T-helper 22 cell (primary cell): Measurements from ENCODE around the gene NIPBL.
"Not testable (repeated sequence)": the region's sequence is repeated elsewhere in the genome, so short reads cannot be mapped to it uniquely, and the experiment has no call there.

Experiments
- DNase-seq: peaks from one replicate; pipeline ENCODE4 v3.0.0-alpha.2; 2020; ENCODE audit warnings: low read depth

NIPBL gene

DNA sequence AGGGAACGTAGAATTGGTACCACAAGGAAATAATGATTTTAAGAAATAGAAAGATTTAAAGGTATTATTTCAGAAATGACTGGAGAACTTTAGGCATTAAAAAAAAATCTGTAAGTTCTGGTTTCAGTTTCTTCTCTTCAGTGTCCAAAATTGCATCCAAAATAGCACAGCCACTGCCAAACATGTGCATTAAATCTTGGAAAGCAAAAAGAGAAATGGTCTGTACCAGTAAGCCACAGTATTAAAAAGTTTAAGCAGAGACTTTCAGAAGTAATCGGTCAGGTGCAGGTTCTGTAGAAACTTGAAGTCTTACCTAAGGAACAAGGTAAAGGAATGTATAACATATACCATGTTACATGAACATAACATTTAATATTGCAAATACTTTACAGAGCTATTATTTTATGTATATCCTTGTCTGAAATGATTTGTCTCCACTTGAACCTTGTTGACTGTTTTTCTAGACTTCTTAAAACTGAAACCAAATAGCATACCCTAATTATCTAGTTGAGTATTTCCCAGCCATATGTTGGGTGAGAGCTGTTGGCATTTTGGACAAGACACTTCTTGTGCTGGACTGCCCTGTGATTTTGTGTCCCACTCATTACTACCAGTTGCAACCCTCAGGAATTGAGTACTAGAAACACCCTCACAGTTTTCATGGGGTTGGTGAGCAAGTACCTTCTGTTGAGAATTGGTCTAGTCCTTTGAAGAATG is 32.1 kb downstream of the NIPBL start:
- DNase-seq = no peak

GRCh38 chr5:36915653-36916052 is 39.1 kb downstream of the NIPBL start:
- no peak for DNase-seq

DNA sequence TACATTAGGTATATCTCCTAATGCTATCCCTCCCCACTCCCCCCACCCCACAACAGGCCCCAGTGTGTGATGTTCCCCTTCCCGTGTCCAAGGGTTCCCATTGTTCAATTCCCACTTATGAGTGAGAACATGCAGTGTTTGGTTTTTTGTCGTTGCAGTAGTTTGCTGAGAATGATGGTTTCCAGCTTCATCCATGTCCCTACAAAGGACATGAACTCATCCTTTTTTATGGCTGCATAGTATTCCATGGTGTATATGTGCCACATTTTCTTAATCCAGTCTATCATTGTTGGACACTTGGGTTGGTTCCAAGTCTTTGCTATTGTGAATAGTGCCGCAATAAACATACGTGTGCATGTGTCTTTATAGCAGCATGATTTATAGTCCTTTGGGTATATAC is 40.0 kb downstream of the NIPBL start:
- not testable (repeated sequence) for DNase-seq

DNA sequence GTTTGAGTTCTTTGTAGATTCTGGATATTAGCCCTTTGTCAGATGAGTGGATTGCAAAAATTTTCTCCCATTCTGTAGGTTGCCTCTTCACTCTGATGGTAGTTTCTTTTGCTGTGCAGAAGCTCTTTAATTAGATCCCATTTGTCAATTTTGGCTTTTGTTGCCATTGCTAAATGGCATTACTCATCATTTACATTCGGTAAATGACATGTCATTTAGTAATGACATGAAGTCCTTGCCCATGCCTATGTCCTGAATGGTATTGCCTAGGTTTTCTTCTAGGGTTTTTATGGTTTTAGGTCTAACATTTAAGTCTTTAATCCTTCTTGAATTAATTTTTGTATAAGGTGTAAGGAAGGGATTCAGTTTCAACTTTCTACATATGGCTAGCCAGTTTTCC is 40.8 kb downstream of the NIPBL start:
- not testable (repeated sequence) for DNase-seq

DNA sequence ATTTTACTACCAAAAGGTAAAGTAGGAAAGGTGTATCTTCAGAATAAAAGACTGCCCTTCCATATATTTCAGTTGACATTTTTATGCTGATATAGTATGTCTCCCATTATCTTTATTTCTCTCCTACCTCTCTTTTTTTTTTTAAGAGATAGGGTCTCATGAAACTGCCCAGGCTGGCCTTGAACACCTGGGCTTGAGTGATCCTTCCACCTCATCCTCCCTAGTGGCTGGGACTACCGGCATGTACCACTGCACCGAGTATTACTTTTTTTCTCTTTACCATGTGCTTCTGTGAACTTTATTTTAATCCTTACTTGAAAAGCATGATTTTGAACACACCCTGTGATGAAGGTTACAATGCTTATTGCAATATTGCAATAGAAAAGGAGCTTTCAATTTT is 42.7 kb downstream of the NIPBL start:
- DNase-seq = no peak

GRCh38 chr5:36919650-36920049 is 43.1 kb downstream of the NIPBL start:
- no peak for DNase-seq

DNA sequence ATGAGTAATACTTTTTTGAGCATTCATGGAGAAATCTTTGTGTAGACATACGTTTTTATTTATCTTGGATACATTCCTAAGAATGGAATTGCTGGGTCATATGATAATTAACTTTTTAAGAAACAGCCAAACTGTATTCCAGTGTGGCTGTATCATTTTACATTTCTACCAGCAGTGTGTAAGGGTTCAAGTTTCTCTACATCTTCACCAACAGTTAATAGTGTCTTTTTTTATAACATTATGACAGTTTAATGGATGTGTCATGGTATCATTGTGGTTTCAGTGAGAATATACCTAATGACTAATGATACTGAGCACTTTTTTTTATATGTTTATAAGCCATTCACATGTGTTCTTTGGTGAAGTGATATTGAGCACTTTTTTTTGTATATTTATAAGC is 52.4 kb downstream of the NIPBL start:
- no peak for DNase-seq

DNA sequence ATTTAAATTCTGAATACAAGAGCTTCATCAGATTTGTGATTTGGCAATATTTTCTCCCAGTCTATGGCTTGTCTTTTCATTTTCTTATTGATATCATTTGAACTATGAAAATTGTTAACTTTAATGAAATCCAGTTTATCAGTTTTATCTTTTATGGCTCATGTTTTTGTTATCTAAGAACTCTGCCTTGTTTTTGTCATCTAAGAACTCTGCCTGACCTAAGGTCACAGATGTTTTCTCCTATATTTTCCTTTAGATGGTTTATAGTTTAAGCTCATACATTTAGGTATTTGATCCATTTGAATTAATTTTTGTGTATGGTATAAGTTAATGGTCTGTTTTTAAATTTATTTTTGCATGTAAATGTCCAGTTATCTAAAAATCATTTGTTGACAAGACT is 52.9 kb downstream of the NIPBL start:
- no peak for DNase-seq

DNA sequence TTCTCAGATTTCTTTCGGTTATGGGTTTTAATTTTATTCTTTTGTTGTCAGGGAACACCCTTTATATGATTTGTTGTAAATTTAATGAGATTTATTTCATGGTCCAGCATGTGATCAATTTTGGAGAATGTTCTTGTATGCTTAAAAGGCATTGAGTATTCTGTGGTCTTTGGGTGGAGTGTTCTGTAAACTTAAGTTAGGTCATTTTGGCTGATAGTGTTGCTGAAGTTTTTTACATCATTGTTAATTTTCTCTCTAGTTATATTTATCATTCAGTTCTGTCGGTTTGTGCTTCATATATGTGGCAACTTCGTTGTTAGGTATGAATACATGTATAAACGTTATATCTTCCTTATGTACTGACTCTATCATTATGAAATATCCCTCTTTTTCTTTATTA is 55.5 kb downstream of the NIPBL start:
- no peak for DNase-seq

GRCh38 chr5:36932699-36933098 is 56.1 kb downstream of the NIPBL start:
- no peak for DNase-seq

- no peak for DNase-seq
These were observed 58.3 kb downstream of the NIPBL start for GRCh38 chr5:36934740-36935356.

GRCh38 chr5:36935805-36936204 is 59.2 kb downstream of the NIPBL start:
- DNase-seq = no peak

- no peak for DNase-seq
These were observed 59.7 kb downstream of the NIPBL start for GRCh38 chr5:36936309-36936708.

- no peak for DNase-seq
These were observed 61.6 kb downstream of the NIPBL start for GRCh38 chr5:36938129-36938528.

- DNase-seq = no peak
These were observed 63.6 kb downstream of the NIPBL start for GRCh38 chr5:36939969-36940858.

GRCh38 chr5:36943584-36943983 is 67.0 kb downstream of the NIPBL start:
- no peak for DNase-seq

- DNase-seq = no peak
These were observed 67.5 kb downstream of the NIPBL start for GRCh38 chr5:36944024-36944423.

- DNase-seq = no peak
These were observed 68.1 kb downstream of the NIPBL start for GRCh38 chr5:36944607-36945225.

GRCh38 chr5:36945687-36946086 is 69.1 kb downstream of the NIPBL start:
- DNase-seq = no peak

DNA sequence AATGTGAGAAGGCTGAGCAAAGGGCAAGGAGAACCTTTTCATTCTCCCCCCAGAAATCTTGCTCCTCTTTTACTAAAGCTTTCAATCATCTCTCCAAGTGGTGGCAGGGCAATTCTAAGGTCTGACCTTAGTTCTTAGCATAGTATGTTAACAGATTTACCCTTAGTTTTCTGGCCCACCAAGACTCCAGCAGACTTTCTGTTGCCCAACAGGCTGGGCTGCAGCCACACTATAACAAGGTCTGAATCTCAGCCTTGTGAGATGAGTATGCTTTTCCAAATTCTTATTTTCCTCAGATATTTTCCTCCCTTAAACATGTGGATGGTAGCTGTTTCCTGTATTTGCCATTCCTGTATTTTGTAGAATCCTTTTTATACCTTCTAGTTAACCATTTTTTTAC is 69.5 kb downstream of the NIPBL start:
- no peak for DNase-seq

DNA sequence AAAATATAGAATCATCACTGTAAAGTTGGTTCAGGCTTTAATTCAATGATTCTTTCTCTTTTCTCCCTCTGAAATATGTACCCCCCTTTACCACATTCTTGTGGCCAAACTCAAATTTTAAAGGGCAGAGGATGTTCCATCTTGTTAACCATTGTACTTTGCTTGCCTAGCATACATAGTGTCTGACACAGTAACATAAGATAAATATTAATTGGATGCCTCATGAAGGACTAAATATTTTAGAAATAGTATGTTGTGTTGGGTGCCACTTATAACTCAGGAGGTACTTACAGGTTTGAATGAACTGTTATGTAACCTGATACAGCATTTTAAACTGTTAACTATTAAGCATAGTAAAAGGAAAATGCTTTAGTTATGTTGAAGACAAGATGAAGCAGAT is 71.5 kb downstream of the NIPBL start:
- DNase-seq = no peak

GRCh38 chr5:36948650-36949049 is 72.1 kb downstream of the NIPBL start:
- DNase-seq = no peak

GRCh38 chr5:36949593-36949992 is 73.0 kb downstream of the NIPBL start:
- no peak for DNase-seq
